PC-3 (cell line): ENCODE results near the gene DPYSL3. TPM values are rescaled to one million over a fixed set of nuclear protein-coding genes. Genes with fewer than 3 reads are reported as not detected.
A peak's percentile ranks its signal among the peaks of the same experiment; 100 is the strongest.

ENCODE experiments used
- ATAC-seq: fragments of 200-7000 bp; cut with Tn5 transposase; 2 replicates; pipeline ENCODE4 v1.9.1; 2020; ENCODE audit warnings: mild to moderate bottlenecking, moderate library complexity
- BruUV-seq: library from RNA; stranded (reverse); fragments of 400-500 nt; replicated peaks from 2 replicates; lab custom pipeline; 2021; lab: Mats Ljungman, UMichigan
- CTCF ChIA-PET: fragments of 300-600 bp; sonication (Branson Sonifier 250); formaldehyde crosslinking; loops from one replicate; lab custom pipeline; 2022; ENCODE audit warnings: antibody characterized with exemption; lab: Charles Lee
- POLR2A ChIA-PET: fragments of 300-600 bp; sonication (Branson Sonifier 250); formaldehyde crosslinking; loops from one replicate; lab custom pipeline; 2022; ENCODE audit warnings: antibody characterized with exemption; ENCODE audit not compliant: unreplicated experiment; lab: Charles Lee
- DNase-seq: peaks from one replicate; pipeline ENCODE4 v3.0.0-alpha.2; 2015
- H2AFZ ChIP-seq: fragments of 300-600 bp; sonication (generic); 2 replicates; pipeline ENCODE4 v1.6.0; 2016; ENCODE audit warnings: antibody characterized with exemption, low read length
- H3F3A ChIP-seq: fragments of 300-600 bp; sonication (generic); one replicate; pipeline ENCODE4 v1.6.0; 2017; ENCODE audit warnings: antibody characterized with exemption, low read length, control low read depth, mild to moderate bottlenecking; ENCODE audit not compliant: unreplicated experiment
- H3K27ac ChIP-seq: fragments of 300-600 bp; sonication (generic); 2 replicates; pipeline ENCODE4 v1.5.1; 2016; ENCODE audit warnings: mild to moderate bottlenecking, low read length
- H3K27me3 ChIP-seq: fragments of 300-600 bp; sonication (generic); 2 replicates; pipeline ENCODE4 v1.6.1; 2016; ENCODE audit warnings: low read length, mixed read lengths
- H3K36me3 ChIP-seq: fragments of 300-600 bp; sonication (generic); 2 replicates; pipeline ENCODE4 v1.6.1; 2016; ENCODE audit warnings: low read depth, mixed run types, low read length, mixed read lengths
- H3K4me1 ChIP-seq: fragments of 300-600 bp; sonication (generic); 2 replicates; pipeline ENCODE4 v1.5.1; 2016; ENCODE audit warnings: low read length; ENCODE audit not compliant: insufficient read depth
- H3K4me2 ChIP-seq: fragments of 300-600 bp; sonication (generic); 2 replicates; pipeline ENCODE4 v1.6.0; 2016; ENCODE audit warnings: low read length
- H3K4me3 ChIP-seq: fragments of 300-600 bp; sonication (generic); 2 replicates; pipeline ENCODE4 v1.5.1; 2016; ENCODE audit warnings: mild to moderate bottlenecking, low read length, mixed read lengths
- H3K79me2 ChIP-seq: fragments of 300-600 bp; sonication (generic); 2 replicates; pipeline ENCODE4 v1.6.1; 2017; ENCODE audit warnings: low read length, mixed read lengths
- H3K9ac ChIP-seq: fragments of 300-600 bp; sonication (generic); 2 replicates; pipeline ENCODE4 v1.6.0; 2016; ENCODE audit warnings: mild to moderate bottlenecking, low read length
- H3K9me2 ChIP-seq: fragments of 300-600 bp; sonication (generic); replicated peaks from 2 replicates; pipeline ENCODE4 v1.6.1; 2016; ENCODE audit warnings: mixed run types, low read length, mixed read lengths
- H3K9me3 ChIP-seq: fragments of 300-600 bp; sonication (generic); 2 replicates; pipeline ENCODE4 v1.6.1; 2016; ENCODE audit warnings: low read length, mixed read lengths
- H4K20me1 ChIP-seq: fragments of 300-600 bp; sonication (generic); 2 replicates; pipeline ENCODE4 v1.6.1; 2016; ENCODE audit warnings: low read length, mixed read lengths
- EZH2 ChIP-seq: fragments of 300-600 bp; sonication (generic); IDR thresholded peaks from one replicate; pipeline ENCODE4 v1.6.1; 2017; ENCODE audit warnings: antibody characterized with exemption, mild to moderate bottlenecking, low read length; ENCODE audit not compliant: unreplicated experiment
- EZH2phosphoT487 ChIP-seq: fragments of 300-600 bp; sonication (generic); IDR thresholded peaks from 2 replicates; pipeline ENCODE4 v1.6.1; 2018; ENCODE audit warnings: mild to moderate bottlenecking, antibody characterized with exemption, low read length, borderline replicate concordance
- intact Hi-C: fragments of 100-400 bp; cut with micrococcal nuclease; formaldehyde crosslinking; loops from 2 replicates; pipeline ENCODE4 v1.9.0; 2023
- total RNA-seq: library from RNA; depleted of rRNA; stranded (reverse); fragments of >200 nt; gene quantifications from 2 replicates; pipeline ENCODE4 v1.2.3, GENCODE V29; 2014
- TF ChIP-seq, protein P1 (sequence below): fragments of 300-600 bp; sonication (generic); conservative IDR thresholded peaks from 2 replicates; pipeline ENCODE4 v1.5.1; 2017; ENCODE audit warnings: antibody characterized with exemption, low read depth, mild to moderate bottlenecking, low read length

Gene DPYSL3
- total RNA-seq, 1 experiment from 2014 or later: 20.6 TPM

DNA sequence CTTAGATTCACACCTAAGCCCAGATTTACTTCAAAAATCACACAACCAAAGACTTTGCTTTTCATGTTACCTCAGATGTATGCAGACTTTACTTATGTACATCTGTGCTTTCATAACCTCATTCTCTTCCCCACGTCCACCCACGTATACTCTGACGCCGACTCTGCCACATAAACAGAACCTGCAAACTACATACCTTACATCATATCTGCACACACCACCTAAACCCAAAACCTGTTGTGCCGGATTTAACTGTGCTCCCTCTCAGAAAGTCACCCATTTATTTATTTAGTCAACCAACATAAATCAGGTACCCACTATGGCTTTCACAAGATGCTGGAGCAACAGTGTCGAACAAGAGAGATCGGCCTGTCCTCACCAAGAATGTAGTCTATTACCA lies 1.0 kb upstream of the DPYSL3 start:
- Histone ChIP-seq H3K4me1 (peaks cover 22% of the 10 kb centered on the region), H2AFZ (no peak overlapping the region), H3K9me2 (no peaks in the 10 kb centered on the region), H3K79me2 (peaks cover 18% of the 10 kb centered on the region; the same call in 1 of the 2 replicates), H3K27me3 (no peaks in the 10 kb centered on the region), H3K36me3 (no peaks in the 10 kb centered on the region), H4K20me1 (no peaks in the 10 kb centered on the region), H3K9ac (no peak overlapping the region), H3K27ac (no peak overlapping the region), H3K4me3 (no peak overlapping the region), H3K4me2 (no peak overlapping the region), H3F3A (no peaks in the 10 kb centered on the region), H3K9me3 (no peaks in the 10 kb centered on the region)
- DNase-seq (no peak), ATAC-seq (no peak)
- BruUV-seq: no TSS peak
- CTCF ChIA-PET: no interaction called here
- TF ChIP-seq EZH2 (no peak), EZH2phosphoT487 (no peak)
- TF ChIP-seq, protein P1, sequence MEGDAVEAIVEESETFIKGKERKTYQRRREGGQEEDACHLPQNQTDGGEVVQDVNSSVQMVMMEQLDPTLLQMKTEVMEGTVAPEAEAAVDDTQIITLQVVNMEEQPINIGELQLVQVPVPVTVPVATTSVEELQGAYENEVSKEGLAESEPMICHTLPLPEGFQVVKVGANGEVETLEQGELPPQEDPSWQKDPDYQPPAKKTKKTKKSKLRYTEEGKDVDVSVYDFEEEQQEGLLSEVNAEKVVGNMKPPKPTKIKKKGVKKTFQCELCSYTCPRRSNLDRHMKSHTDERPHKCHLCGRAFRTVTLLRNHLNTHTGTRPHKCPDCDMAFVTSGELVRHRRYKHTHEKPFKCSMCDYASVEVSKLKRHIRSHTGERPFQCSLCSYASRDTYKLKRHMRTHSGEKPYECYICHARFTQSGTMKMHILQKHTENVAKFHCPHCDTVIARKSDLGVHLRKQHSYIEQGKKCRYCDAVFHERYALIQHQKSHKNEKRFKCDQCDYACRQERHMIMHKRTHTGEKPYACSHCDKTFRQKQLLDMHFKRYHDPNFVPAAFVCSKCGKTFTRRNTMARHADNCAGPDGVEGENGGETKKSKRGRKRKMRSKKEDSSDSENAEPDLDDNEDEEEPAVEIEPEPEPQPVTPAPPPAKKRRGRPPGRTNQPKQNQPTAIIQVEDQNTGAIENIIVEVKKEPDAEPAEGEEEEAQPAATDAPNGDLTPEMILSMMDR: no peak
- intact Hi-C loops: loop anchor here (1.0 kb wide), 1 partner anchor 48 kb away; no protein-coding TSS in a partner anchor
- POLR2A ChIA-PET: no interaction called here

DNA sequence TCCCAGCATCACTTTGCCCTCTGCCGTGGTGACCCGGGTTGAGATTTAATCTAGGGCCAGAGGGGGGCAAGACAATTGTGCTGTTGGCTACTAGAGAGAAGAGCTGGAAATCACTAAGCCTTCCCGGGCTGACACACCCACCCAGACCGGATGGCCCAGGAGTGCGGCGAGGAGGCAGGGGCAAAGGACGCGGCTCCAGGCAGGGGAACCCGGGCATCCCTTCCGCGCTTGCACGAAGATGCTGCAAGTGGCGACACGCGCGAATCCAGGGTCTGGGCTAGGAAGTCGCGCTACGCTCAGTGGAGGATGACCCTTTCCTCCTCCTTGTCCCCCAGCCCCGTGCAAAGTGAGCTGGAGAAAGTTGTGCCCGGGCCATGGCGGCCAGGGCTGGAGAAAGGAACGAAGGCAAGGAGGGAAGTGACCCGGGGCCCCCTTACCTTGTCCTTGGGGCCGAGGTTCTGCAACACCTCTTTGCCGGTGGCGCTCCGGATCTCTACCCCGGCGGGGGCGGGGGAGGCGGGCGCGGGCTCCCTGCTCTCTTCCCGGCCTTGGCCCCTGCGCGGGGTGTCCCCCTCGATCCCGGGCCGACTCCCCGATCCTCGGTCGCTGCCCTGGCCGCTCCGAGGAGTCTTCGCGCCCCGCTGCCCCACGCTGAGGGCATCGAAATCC lies 693 bp downstream of the DPYSL3 start:
- H3K4me3 ChIP-seq: peak overlapping the region; percentile 80
- no peaks in the 10 kb centered on the region for H4K20me1 ChIP-seq
- no peaks in the 10 kb centered on the region for H3F3A ChIP-seq
- no peaks in the 10 kb centered on the region for H3K36me3 ChIP-seq
- peak; percentile 14 for DNase-seq
- intact Hi-C loops: loop anchor here (2.0 kb wide), 2 partner anchors 22 to 54 kb away; no protein-coding TSS in a partner anchor
- H3K9me2 ChIP-seq: no peaks in the 10 kb centered on the region
- no TSS peak for BruUV-seq
- peak overlapping the region; percentile 64 for H3K9ac ChIP-seq
- peak; percentile 57 for ATAC-seq
- TF ChIP-seq EZH2phosphoT487: no peak
- TF ChIP-seq, protein P1: no peak
- TF ChIP-seq EZH2: no peak
- POLR2A ChIA-PET: no interaction called here
- H3K4me2 ChIP-seq: peak overlapping the region; percentile 83
- peak overlapping the region; percentile 86 for H2AFZ ChIP-seq
- no peaks in the 10 kb centered on the region for H3K9me3 ChIP-seq
- peaks cover 18% of the 10 kb centered on the region; the same call in 1 of the 2 replicates for H3K79me2 ChIP-seq
- H3K27me3 ChIP-seq: no peaks in the 10 kb centered on the region
- CTCF ChIA-PET: interaction anchor here (0.9 kb wide), 1 partner anchor 29 kb away, joined by 3 read pairs; no protein-coding TSS in a partner anchor
- peaks cover 22% of the 10 kb centered on the region for H3K4me1 ChIP-seq
- H3K27ac ChIP-seq: no peak overlapping the region

DNA sequence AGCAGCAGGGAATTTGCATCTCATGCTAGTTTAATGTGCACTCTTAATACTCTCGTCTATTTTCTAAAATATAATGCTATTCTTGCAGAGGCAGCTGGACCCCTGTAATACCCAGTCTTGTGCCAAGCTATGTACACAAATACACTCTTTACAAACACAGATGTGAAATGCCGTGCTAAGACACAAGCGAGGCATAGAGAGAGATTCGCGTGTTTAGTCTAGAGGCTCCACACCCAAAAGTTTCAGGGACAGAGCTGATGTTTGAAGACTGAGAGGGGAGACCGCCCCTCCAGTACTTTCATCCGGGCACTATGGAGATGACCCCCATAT lies 1.2 kb downstream of the DPYSL3 start:
- Histone ChIP-seq H3K9me3 (no peaks in the 10 kb centered on the region), H3K36me3 (no peaks in the 10 kb centered on the region), H3K4me1 (peaks cover 22% of the 10 kb centered on the region), H3K4me3 (peak overlapping the region; percentile 80), H3F3A (no peaks in the 10 kb centered on the region), H3K4me2 (peak overlapping the region; percentile 83), H3K27me3 (no peaks in the 10 kb centered on the region), H3K79me2 (peaks cover 18% of the 10 kb centered on the region; the same call in 1 of the 2 replicates), H2AFZ (peak overlapping the region; percentile 86), H3K9me2 (no peaks in the 10 kb centered on the region), H3K27ac (no peak overlapping the region), H3K9ac (peak overlapping the region; percentile 64), H4K20me1 (no peaks in the 10 kb centered on the region)
- DNase-seq: no peak
- peak; percentile 1; the same call in 1 of the 2 replicates for ATAC-seq
- intact Hi-C loops: loop anchor here (1.0 to 2.0 kb wide), 3 partner anchors 22 to 54 kb away; no protein-coding TSS in a partner anchor
- no TSS peak for BruUV-seq
- CTCF ChIA-PET: interaction anchor here (0.9 kb wide), 1 partner anchor 28 kb away, joined by 3 read pairs; no protein-coding TSS in a partner anchor
- POLR2A ChIA-PET: no interaction called here
- no peak for TF ChIP-seq EZH2
- TF ChIP-seq, protein P1: no peak
- no peak for TF ChIP-seq EZH2phosphoT487
